HL-60 (cell line): ENCODE data around the gene CADM1.

ENCODE experiments used
- DNase-seq, 2 experiments: peaks; one replicate each; pipeline ENCODE4 v3.0.0-alpha.2; 2010 to 2020; ENCODE audit warnings: low read depth in 1 of 2, low spot score in 1 of 2
- H3K27ac ChIP-seq: fragments of 250-450 bp; sonication (Bioruptor Pico); replicated peaks from 2 replicates; pipeline ENCODE4 v1.5.1; 2020; ENCODE audit warnings: mild to moderate bottlenecking, moderate library complexity
- H3K27me3 ChIP-seq: fragments of 250-450 bp; sonication (Bioruptor Pico); 2 replicates; pipeline ENCODE4 v1.5.1; 2021; ENCODE audit warnings: mild to moderate bottlenecking, moderate library complexity; ENCODE audit not compliant: insufficient read depth, poor library complexity, severe bottlenecking
- H3K4me3 ChIP-seq: replicated peaks from 2 replicates; pipeline ENCODE4 v1.5.1; 2011; ENCODE audit warnings: mild to moderate bottlenecking, control low read depth, low read length; ENCODE audit not compliant: insufficient read depth
- GABPA ChIP-seq: IDR thresholded peaks from 2 replicates; pipeline ENCODE4 v1.6.1; 2012; ENCODE audit warnings: low read depth
- POLR2AphosphoS5 ChIP-seq: IDR thresholded peaks from 2 replicates; pipeline ENCODE4 v1.6.1; 2012; ENCODE audit warnings: low read depth
- SPI1 ChIP-seq: IDR thresholded peaks from 2 replicates; pipeline ENCODE4 v1.6.1; 2012; ENCODE audit warnings: low read depth, mild to moderate bottlenecking, borderline replicate concordance
- TF ChIP-seq, protein P1 (sequence below): IDR thresholded peaks from one replicate; pipeline ENCODE4 v1.5.1; 2011; ENCODE audit warnings: low read length, control low read depth, inconsistent platforms; ENCODE audit not compliant: insufficient read depth
- TF ChIP-seq, protein P2 (sequence below): IDR thresholded peaks from 2 replicates; pipeline ENCODE4 v1.6.1; 2012; ENCODE audit warnings: low read depth; ENCODE audit not compliant: insufficient replicate concordance

The CADM1 gene

GRCh38 chr11:115530752-115531151 is 26.5 kb upstream of the CADM1 start:
- peak in 1 of 2 experiments; percentile 44 for DNase-seq
- TF ChIP-seq SPI1 (no peak), POLR2AphosphoS5 (no peak), GABPA (no peak)
- TF ChIP-seq, protein P1, sequence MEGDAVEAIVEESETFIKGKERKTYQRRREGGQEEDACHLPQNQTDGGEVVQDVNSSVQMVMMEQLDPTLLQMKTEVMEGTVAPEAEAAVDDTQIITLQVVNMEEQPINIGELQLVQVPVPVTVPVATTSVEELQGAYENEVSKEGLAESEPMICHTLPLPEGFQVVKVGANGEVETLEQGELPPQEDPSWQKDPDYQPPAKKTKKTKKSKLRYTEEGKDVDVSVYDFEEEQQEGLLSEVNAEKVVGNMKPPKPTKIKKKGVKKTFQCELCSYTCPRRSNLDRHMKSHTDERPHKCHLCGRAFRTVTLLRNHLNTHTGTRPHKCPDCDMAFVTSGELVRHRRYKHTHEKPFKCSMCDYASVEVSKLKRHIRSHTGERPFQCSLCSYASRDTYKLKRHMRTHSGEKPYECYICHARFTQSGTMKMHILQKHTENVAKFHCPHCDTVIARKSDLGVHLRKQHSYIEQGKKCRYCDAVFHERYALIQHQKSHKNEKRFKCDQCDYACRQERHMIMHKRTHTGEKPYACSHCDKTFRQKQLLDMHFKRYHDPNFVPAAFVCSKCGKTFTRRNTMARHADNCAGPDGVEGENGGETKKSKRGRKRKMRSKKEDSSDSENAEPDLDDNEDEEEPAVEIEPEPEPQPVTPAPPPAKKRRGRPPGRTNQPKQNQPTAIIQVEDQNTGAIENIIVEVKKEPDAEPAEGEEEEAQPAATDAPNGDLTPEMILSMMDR = no peak
- TF ChIP-seq, protein P2, sequence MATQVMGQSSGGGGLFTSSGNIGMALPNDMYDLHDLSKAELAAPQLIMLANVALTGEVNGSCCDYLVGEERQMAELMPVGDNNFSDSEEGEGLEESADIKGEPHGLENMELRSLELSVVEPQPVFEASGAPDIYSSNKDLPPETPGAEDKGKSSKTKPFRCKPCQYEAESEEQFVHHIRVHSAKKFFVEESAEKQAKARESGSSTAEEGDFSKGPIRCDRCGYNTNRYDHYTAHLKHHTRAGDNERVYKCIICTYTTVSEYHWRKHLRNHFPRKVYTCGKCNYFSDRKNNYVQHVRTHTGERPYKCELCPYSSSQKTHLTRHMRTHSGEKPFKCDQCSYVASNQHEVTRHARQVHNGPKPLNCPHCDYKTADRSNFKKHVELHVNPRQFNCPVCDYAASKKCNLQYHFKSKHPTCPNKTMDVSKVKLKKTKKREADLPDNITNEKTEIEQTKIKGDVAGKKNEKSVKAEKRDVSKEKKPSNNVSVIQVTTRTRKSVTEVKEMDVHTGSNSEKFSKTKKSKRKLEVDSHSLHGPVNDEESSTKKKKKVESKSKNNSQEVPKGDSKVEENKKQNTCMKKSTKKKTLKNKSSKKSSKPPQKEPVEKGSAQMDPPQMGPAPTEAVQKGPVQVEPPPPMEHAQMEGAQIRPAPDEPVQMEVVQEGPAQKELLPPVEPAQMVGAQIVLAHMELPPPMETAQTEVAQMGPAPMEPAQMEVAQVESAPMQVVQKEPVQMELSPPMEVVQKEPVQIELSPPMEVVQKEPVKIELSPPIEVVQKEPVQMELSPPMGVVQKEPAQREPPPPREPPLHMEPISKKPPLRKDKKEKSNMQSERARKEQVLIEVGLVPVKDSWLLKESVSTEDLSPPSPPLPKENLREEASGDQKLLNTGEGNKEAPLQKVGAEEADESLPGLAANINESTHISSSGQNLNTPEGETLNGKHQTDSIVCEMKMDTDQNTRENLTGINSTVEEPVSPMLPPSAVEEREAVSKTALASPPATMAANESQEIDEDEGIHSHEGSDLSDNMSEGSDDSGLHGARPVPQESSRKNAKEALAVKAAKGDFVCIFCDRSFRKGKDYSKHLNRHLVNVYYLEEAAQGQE = no peak
- Histone ChIP-seq H3K27me3 (no peaks in the 10 kb centered on the region), H3K27ac (no peak overlapping the region), H3K4me3 (no peak overlapping the region)

DNA sequence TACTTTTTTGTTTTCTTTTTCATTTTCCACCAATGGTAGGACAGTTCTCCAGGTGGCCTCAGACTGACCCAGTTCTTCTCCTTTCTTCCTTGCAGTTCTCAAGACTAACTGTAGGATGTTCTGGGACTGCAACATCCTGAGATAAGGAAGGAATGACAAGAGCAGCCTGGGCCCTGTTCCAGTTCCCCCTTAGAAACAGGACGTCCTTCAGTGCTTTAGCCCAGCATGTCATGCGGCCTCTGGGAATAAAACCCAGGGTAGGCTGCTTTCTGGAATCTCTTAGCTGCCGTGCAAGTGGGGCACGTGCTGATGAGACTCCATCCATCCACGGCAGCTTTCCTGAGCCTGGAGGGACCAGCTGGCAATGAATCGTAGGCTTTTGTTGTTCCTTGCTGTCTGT is 24.0 kb upstream of the CADM1 start:
- Histone ChIP-seq H3K27me3 (no peaks in the 10 kb centered on the region), H3K27ac (no peak overlapping the region), H3K4me3 (no peak overlapping the region)
- TF ChIP-seq, protein P1 = no peak
- TF ChIP-seq POLR2AphosphoS5 (no peak), GABPA (no peak), SPI1 (no peak)
- TF ChIP-seq, protein P2 = no peak
- DNase-seq = no peak

DNA sequence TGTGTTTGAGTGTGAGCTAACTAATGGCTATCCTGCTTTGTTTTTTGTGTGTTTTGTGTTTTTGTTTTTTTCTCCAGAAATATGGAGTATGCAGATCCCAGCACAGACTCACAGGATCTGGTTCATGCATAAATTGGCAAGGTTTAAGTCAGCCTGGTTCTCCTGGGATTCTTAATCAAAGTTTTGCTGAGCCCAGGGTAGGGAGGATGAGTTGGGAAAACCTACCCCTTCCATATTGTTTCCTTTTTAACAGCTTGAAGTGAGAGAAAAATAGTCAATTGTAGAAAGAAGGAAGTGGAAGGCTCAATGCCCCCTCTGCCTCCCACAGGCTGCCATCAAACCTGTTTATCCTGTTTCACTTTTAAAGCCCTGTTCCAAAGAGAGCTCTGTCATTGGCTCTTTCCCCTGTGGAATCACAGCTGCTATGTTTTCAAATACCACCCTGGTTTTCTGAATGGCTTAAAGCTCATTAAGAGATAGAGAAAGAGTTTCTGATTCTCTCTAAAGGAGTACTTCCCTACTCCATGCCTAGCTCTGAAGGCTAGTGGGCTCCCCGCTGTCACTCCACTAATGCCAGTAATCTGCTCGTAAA is 23.4 kb upstream of the CADM1 start:
- Histone ChIP-seq H3K4me3 (no peak overlapping the region), H3K27me3 (no peaks in the 10 kb centered on the region), H3K27ac (no peak overlapping the region)
- peak; percentile 43; the same call in 1 of the 2 replicates for TF ChIP-seq SPI1
- TF ChIP-seq, protein P2 = no peak
- no peak for DNase-seq
